H1 (cell line): Measurements from ENCODE around the gene PIK3CA. TPM values are rescaled to one million over a fixed set of nuclear protein-coding genes. Genes with fewer than 3 reads are reported as not detected.

Experiments
- CTCF ChIA-PET: fragments of 300-600 bp; sonication (Branson Sonifier 250); formaldehyde crosslinking; loops from one replicate; lab custom pipeline; 2021; ENCODE audit not compliant: partially characterized antibody; lab: Charles Lee
- POLR2A ChIA-PET: fragments of 300-600 bp; sonication (Branson Sonifier 250); formaldehyde crosslinking; loops from one replicate; lab custom pipeline; 2021; ENCODE audit warnings: inconsistent platforms; ENCODE audit not compliant: partially characterized antibody; lab: Charles Lee
- DNase-seq, 2 experiments: peaks; one replicate each; pipeline versions ENCODE4 v3.0.0 to v3.0.0-alpha.2; 2010 to 2022; ENCODE audit warnings: low spot score in 2 of 2, low read depth in 1 of 2, mixed read lengths in 1 of 2
- FAIRE-seq: peaks from 2 replicates; lab custom pipeline; 2011; peaks lifted over from hg19 to GRCh38; lab: Jason Lieb, UNC
- H2AFZ ChIP-seq: 2 replicates; pipeline ENCODE4 v1.8.1; 2012; ENCODE audit warnings: low read length, inconsistent platforms
- H2AK5ac ChIP-seq: 2 replicates; pipeline ENCODE4 v1.6.1; 2013; ENCODE audit warnings: low read depth, low read length
- H2BK120ac ChIP-seq: replicated peaks from 2 replicates; pipeline ENCODE3; 2013; ENCODE audit warnings: low read depth, low read length, inconsistent platforms
- H2BK12ac ChIP-seq: 2 replicates; pipeline ENCODE4 v1.6.1; 2013; ENCODE audit warnings: low read depth, low read length
- H2BK15ac ChIP-seq: 2 replicates; pipeline ENCODE4 v1.6.1; 2013; ENCODE audit warnings: low read length
- H2BK20ac ChIP-seq: 2 replicates; pipeline ENCODE4 v1.6.1; 2013; ENCODE audit warnings: low read length
- H2BK5ac ChIP-seq: 2 replicates; pipeline ENCODE4 v1.6.1; 2013; ENCODE audit warnings: low read depth, low read length
- H3K14ac ChIP-seq: 2 replicates; pipeline ENCODE4 v1.6.1; 2013; ENCODE audit warnings: inconsistent platforms; ENCODE audit not compliant: insufficient read length
- H3K18ac ChIP-seq: 2 replicates; pipeline ENCODE4 v1.6.1; 2013; ENCODE audit warnings: low read length; ENCODE audit errors: extremely low read depth
- H3K23ac ChIP-seq: 2 replicates; pipeline ENCODE4 v1.6.1; 2013; ENCODE audit warnings: inconsistent platforms; ENCODE audit not compliant: insufficient read length
- H3K23me2 ChIP-seq: 2 replicates; pipeline ENCODE4 v1.6.1; 2013; ENCODE audit warnings: low read depth, low read length
- H3K27ac ChIP-seq: 2 replicates; pipeline ENCODE4 v1.6.1; 2011; ENCODE audit warnings: low read depth, low read length, inconsistent platforms
- H3K27me3 ChIP-seq, 4 experiments: replicated peaks in 1 of 4; 1 replicate in 1 of 4; 2 replicates in 3 of 4; pipeline versions ENCODE4 v1.6.1 to v1.8.1; 2011 to 2013; ENCODE audit warnings: low read length in 3 of 4, mild to moderate bottlenecking in 3 of 4, inconsistent platforms in 2 of 4, mixed read lengths in 2 of 4, moderate library complexity in 1 of 4; ENCODE audit not compliant: control insufficient read depth in 3 of 4, insufficient read depth in 3 of 4; ENCODE audit errors: extremely low read depth in 1 of 4
- H3K36me3 ChIP-seq, 4 experiments: 2 replicates each; pipeline versions ENCODE4 v1.6.1 to v1.8.1; 2011 to 2013; ENCODE audit warnings: mild to moderate bottlenecking in 4 of 4, low read length in 3 of 4, moderate library complexity in 2 of 4, control low read depth in 1 of 4, inconsistent platforms in 1 of 4; ENCODE audit not compliant: insufficient read depth in 4 of 4, control insufficient read depth in 2 of 4
- H3K4ac ChIP-seq: replicated peaks from 2 replicates; pipeline ENCODE3; 2013; ENCODE audit warnings: low read length, low read depth, mixed read lengths, inconsistent platforms; ENCODE audit not compliant: insufficient read length
- H3K4me1 ChIP-seq, 4 experiments: replicated peaks in 1 of 4; 1 replicate in 1 of 4; 2 replicates in 3 of 4; pipeline versions ENCODE4 v1.6.1 to v1.8.1; 2011 to 2013; ENCODE audit warnings: low read length in 3 of 4, inconsistent platforms in 2 of 4, mixed read lengths in 1 of 4; ENCODE audit not compliant: insufficient read depth in 4 of 4, control insufficient read depth in 3 of 4
- H3K4me2 ChIP-seq, 2 experiments: 2 replicates each; pipeline versions ENCODE4 v1.6.1 to v1.8.1; 2011 to 2013; ENCODE audit warnings: low read depth in 2 of 2, low read length in 2 of 2, control low read depth in 1 of 2, inconsistent platforms in 1 of 2, mild to moderate bottlenecking in 1 of 2; ENCODE audit not compliant: insufficient read depth in 1 of 2
- H3K4me3 ChIP-seq, 4 experiments: fragments of 200-600, 300-600 bp in 1 of 4; sonication (generic), shearing (Covaris generic), sonication (Bioruptor Twin) in 1 of 4; 2 replicates each; pipeline versions ENCODE4 v1.5.1 to v1.8.1; 2011 to 2016; ENCODE audit warnings: low read length in 4 of 4, low read depth in 3 of 4, control low read depth in 2 of 4, inconsistent platforms in 2 of 4, mild to moderate bottlenecking in 2 of 4, mixed read lengths in 1 of 4, moderate library complexity in 1 of 4; ENCODE audit not compliant: insufficient read depth in 2 of 4; ENCODE audit errors: extremely low read depth in 1 of 4
- H3K56ac ChIP-seq: replicated peaks from 2 replicates; pipeline ENCODE3; 2013; ENCODE audit warnings: low read depth, mild to moderate bottlenecking, mixed read lengths, low read length, inconsistent platforms; ENCODE audit not compliant: insufficient read length
- H3K79me1 ChIP-seq: 2 replicates; pipeline ENCODE4 v1.6.1; 2013; ENCODE audit warnings: low read depth, low read length, control low read depth
- H3K79me2 ChIP-seq, 2 experiments: 2 replicates each; pipeline versions ENCODE4 v1.6.1 to v1.8.1; 2012 to 2013; ENCODE audit warnings: low read length in 2 of 2, mild to moderate bottlenecking in 2 of 2, inconsistent platforms in 1 of 2; ENCODE audit not compliant: insufficient read depth in 2 of 2, control insufficient read depth in 1 of 2
- H3K9ac ChIP-seq, 4 experiments: replicated peaks in 1 of 4; 1 replicate in 1 of 4; 2 replicates in 3 of 4; pipeline versions ENCODE4 v1.6.1 to v1.8.1; 2011 to 2013; ENCODE audit warnings: low read depth in 3 of 4, low read length in 3 of 4, control low read depth in 2 of 4, mild to moderate bottlenecking in 2 of 4, moderate library complexity in 2 of 4, inconsistent platforms in 1 of 4; ENCODE audit errors: extremely low read depth in 1 of 4
- H3K9me3 ChIP-seq, 2 experiments: 2 replicates each; pipeline versions ENCODE4 v1.6.1 to v1.8.1; 2012 to 2013; ENCODE audit warnings: mild to moderate bottlenecking in 2 of 2, moderate library complexity in 2 of 2, control low read depth in 1 of 2, inconsistent platforms in 1 of 2, low read depth in 1 of 2, low read length in 1 of 2, mixed read lengths in 1 of 2; ENCODE audit not compliant: insufficient read depth in 2 of 2
- H4K20me1 ChIP-seq, 2 experiments: replicated peaks in 1 of 2; 2 replicates each; pipeline versions ENCODE3 to v1.8.1; 2011 to 2013; ENCODE audit warnings: inconsistent platforms in 2 of 2, low read length in 2 of 2, mild to moderate bottlenecking in 1 of 2; ENCODE audit not compliant: insufficient read depth in 2 of 2, control insufficient read depth in 1 of 2
- H4K5ac ChIP-seq: 2 replicates; pipeline ENCODE4 v1.6.1; 2013; ENCODE audit warnings: low read length, low read depth, mixed read lengths, inconsistent platforms; ENCODE audit not compliant: insufficient read length
- H4K8ac ChIP-seq: 2 replicates; pipeline ENCODE4 v1.8.0; 2013; ENCODE audit warnings: mild to moderate bottlenecking, moderate library complexity, low read length, inconsistent platforms; ENCODE audit not compliant: insufficient read depth; ENCODE audit errors: extremely low read depth
- H4K91ac ChIP-seq: replicated peaks from 2 replicates; pipeline ENCODE3; 2013; ENCODE audit warnings: low read length, mixed read lengths, inconsistent platforms; ENCODE audit not compliant: insufficient read length
- RXRA ChIP-seq: IDR thresholded peaks from 2 replicates; pipeline ENCODE4 v1.6.1; 2011; ENCODE audit warnings: low read depth, mild to moderate bottlenecking, low read length, moderate library complexity; ENCODE audit not compliant: insufficient read depth
- WGBS, 2 experiments: shearing (Covaris generic) in 1 of 2; methylation state at CpG; one replicate each; pipeline versions ENCODE4 v1.1.6 to v1.1.7; 2013 to 2015; ENCODE audit warnings: low lambda C conversion rate in 2 of 2, mixed read lengths in 2 of 2, inconsistent platforms in 1 of 2, low coverage in 1 of 2, missing lambda C conversion rate in 1 of 2; ENCODE audit not compliant: insufficient replicate concordance in 2 of 2, insufficient coverage in 1 of 2, insufficient read length in 1 of 2; ENCODE audit errors: extremely low coverage in 1 of 2, missing lambda C conversion rate in 1 of 2; 5-methylcytosine and 5-hydroxymethylcytosine counted together
- polyA plus RNA-seq, 7 experiments: library from polyadenylated mRNA; depleted of rRNA in 3 of 7; stranded (reverse) in 5 of 7; unstranded in 2 of 7; fragments of >200 nt in 5 of 7; fragments of 200-250 nt in 2 of 7; gene quantifications; 1 replicate in 5 of 7; 2 replicates in 1 of 7; 4 replicates in 1 of 7; pipeline versions ENCODE4 v1.2.1 to v1.2.3, GENCODE V29; 2011 to 2013; ENCODE audit warnings: missing spikeins in 2 of 7, mixed read lengths in 2 of 7
- total RNA-seq: library from RNA; stranded (reverse); fragmentation: NEBNext Ultra II Directional; extraction: Animal tissue kit (Norgen Biotek cat#: 25700); gene quantifications from 2 replicates; pipeline ENCODE4 v1.2.1, GENCODE V29; 2021

PIK3CA gene
- total and polyA plus RNA-seq, 2 of the 8 experiments (the other 6 are each of a cell fraction or from before 2014, with no cell fraction given) = 1.6 to 11.3 TPM

- DNase-seq (no peak), FAIRE-seq (no peak)
- Histone ChIP-seq H4K8ac (no peak overlapping the region), H4K20me1 (no peaks in the 10 kb centered on the region), H3K4me1 (peaks cover 0 to 5% (median 1%) of the 10 kb centered on the region in 4 experiments; a peak in 3 of 7 replicates), H3K56ac (no peak overlapping the region), H3K4me3 (no peak overlapping the region), H4K5ac (no peak overlapping the region), H2BK5ac (no peak overlapping the region), H3K36me3 (no peaks in the 10 kb centered on the region; a peak in 1 of 8 replicates), H3K23ac (no peak overlapping the region), H3K79me2 (peaks cover 0 to 47% of the 10 kb centered on the region in 2 experiments; a peak in 3 of 4 replicates), H3K27ac (no peak overlapping the region), H2BK15ac (no peak overlapping the region), H3K4me2 (no peak overlapping the region), H2BK120ac (no peak overlapping the region), H3K4ac (no peak overlapping the region), H3K79me1 (no peaks in the 10 kb centered on the region), H2BK20ac (no peak overlapping the region), H3K9ac (no peak overlapping the region), H3K18ac (no peak overlapping the region), H2BK12ac (no peak overlapping the region), H2AFZ (no peak overlapping the region), H3K27me3 (no peaks in the 10 kb centered on the region)
- ChIA-PET POLR2A (no interaction called here), CTCF (interaction anchor here (0.6 to 1.0 kb wide), 2 partner anchors 50 to 125 kb away, joined by 3 read pairs; partner anchors contain the start of gene ZMAT3)
- WGBS, 2 experiments = 81% methylated on average over 1 of the region's 1 CpG; no CpG with 5 or more reads in 1 of the 2 experiments
- no peak for TF ChIP-seq RXRA
- TF ChIP-seq, all 59 proteins: peak for 0
- H4K91ac ChIP-seq = no peak overlapping the region
- no peak overlapping the region for H3K14ac ChIP-seq
- H3K23me2 ChIP-seq = no peaks in the 10 kb centered on the region
- no peak overlapping the region for H2AK5ac ChIP-seq
- H3K9me3 ChIP-seq = no peaks in the 10 kb centered on the region
Measured at GRCh38 chr3:179196098-179196497, 47.9 kb downstream of the PIK3CA start.
